Natural killer cell (primary cell): Measurements from ENCODE around the gene PML. TPM values are rescaled to one million over a fixed set of nuclear protein-coding genes. Genes with fewer than 3 reads are reported as not detected.
A peak's percentile ranks its signal among the peaks of the same experiment; 100 is the strongest.

Experiments
- ATAC-seq, 3 donors: fragments of 150-1000 bp in 2 of 3; fragments of 200-7000 bp in 1 of 3; cut with Tn5 transposase; 1 replicate in 1 of 3; 2 replicates in 2 of 3; pipeline ENCODE4 v1.10.0; 2021; ENCODE audit warnings: mild to moderate bottlenecking in 2 of 3, moderate library complexity in 2 of 3
- DNase-seq, 2 donors: peaks; one replicate each; pipeline versions ENCODE4 v3.0.0 to v3.0.0-alpha.2; 2013 to 2021; ENCODE audit warnings: mixed read lengths in 1 of 2
- H3K27ac ChIP-seq: one replicate; pipeline ENCODE4 v1.5.1; 2013; ENCODE audit warnings: mild to moderate bottlenecking, low read length
- H3K27me3 ChIP-seq: one replicate; pipeline ENCODE4 v1.6.1; 2013; ENCODE audit warnings: low read length; ENCODE audit not compliant: control insufficient read depth, insufficient read depth
- H3K36me3 ChIP-seq: one replicate; pipeline ENCODE4 v1.6.1; 2013; ENCODE audit warnings: low read length; ENCODE audit not compliant: control insufficient read depth, insufficient read depth
- H3K4me1 ChIP-seq: one replicate; pipeline ENCODE4 v1.6.1; 2013; ENCODE audit warnings: low read length; ENCODE audit not compliant: control insufficient read depth, insufficient read depth
- H3K4me3 ChIP-seq: one replicate; pipeline ENCODE4 v1.5.1; 2013; ENCODE audit warnings: low read length
- H3K9me3 ChIP-seq: one replicate; pipeline ENCODE4 v1.6.1; 2013; ENCODE audit warnings: low read length; ENCODE audit not compliant: control insufficient read depth, insufficient read depth
- H3K27ac Mint-ChIP-seq, 2 donors: one replicate each; pipeline ENCODE4 v1.8.0; 2022; ENCODE audit warnings: mild to moderate bottlenecking in 2 of 2, mixed read lengths in 2 of 2, moderate library complexity in 1 of 2
- H3K27me3 Mint-ChIP-seq, 2 donors: one replicate each; pipeline ENCODE4 v1.8.0; 2022; ENCODE audit warnings: low read depth in 2 of 2, mixed read lengths in 2 of 2
- H3K36me3 Mint-ChIP-seq: one replicate; pipeline ENCODE4 v1.8.0; 2022; ENCODE audit warnings: mixed read lengths
- H3K4me1 Mint-ChIP-seq, 2 donors: one replicate each; pipeline ENCODE4 v1.8.0; 2022; ENCODE audit warnings: mixed read lengths in 2 of 2
- H3K4me3 Mint-ChIP-seq: one replicate; pipeline ENCODE4 v1.8.0; 2022; ENCODE audit warnings: mild to moderate bottlenecking, moderate library complexity, mixed read lengths
- H3K9me3 Mint-ChIP-seq, 2 donors: one replicate each; pipeline ENCODE4 v1.8.0; 2022; ENCODE audit warnings: mixed read lengths in 2 of 2
- WGBS: methylation state at CpG from one replicate; pipeline ENCODE4 v1.1.7; 2013; ENCODE audit warnings: missing lambda C conversion rate; ENCODE audit not compliant: insufficient coverage; 5-methylcytosine and 5-hydroxymethylcytosine counted together
- intact Hi-C: fragments of 100-400 bp; cut with micrococcal nuclease; formaldehyde crosslinking; loops from one replicate; pipeline ENCODE4 v1.14.2; 2022
- total RNA-seq, 4 donors: library from RNA; stranded (reverse); fragments of 120-200 nt in 1 of 4; gene quantifications; one replicate each; pipeline versions ENCODE4 v1.2.3 to v1.2.4, GENCODE V29; 2013 to 2022
- TF ChIP-seq, protein P1 (sequence below): fragments of 200-600 bp; IDR thresholded peaks from one replicate; pipeline ENCODE4 v1.8.0; 2022; ENCODE audit warnings: antibody characterized with exemption

The PML gene
- total RNA-seq, 3 donors from 2014 or later (not counting 1 experiment from before 2014, with no cell fraction given), result 65.8 to 68.7 (median 67.6) TPM

DNA sequence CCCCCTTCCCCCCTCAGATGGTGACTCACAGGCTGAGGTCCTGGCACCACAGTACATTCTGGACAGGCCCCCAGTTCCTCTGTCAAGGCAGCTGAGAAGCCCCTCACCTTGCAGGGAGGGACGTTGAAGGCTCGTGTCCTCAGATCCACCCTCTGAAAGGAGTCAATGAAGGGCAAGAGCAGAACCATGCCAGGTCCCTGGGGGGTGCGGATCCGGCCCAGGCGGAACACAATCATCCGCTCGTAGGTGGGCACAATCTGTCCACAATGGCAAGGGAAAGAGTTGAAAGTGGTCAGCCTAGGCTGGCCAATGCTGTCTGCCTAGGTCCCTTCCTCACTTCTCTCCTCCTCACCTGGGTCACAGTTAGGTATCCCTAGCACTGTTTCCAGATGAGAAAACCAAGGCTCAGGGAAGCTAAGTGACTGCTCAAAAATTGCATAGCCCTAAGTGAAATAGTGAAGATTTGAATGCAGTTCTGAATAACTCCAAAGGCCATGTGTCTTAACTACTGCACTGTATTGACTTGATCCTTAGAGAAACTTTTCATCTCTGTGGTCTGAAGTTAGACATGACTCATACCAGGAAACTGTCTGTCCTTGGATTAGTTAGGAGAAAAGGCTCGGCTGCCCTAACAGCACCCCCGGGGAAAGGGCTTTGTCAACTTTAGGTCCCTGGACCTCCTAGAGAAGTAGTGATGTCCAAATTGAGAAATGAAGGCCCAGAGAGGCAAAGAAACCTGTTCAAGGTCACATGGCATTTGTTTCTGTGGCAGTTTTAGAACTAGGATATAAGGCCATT is 5.3 kb upstream of the PML start:
- Mint-ChIP-seq H3K9me3 (no peaks in the 10 kb centered on the region), H3K4me1 (peaks cover 12 to 33% of the 10 kb centered on the region in 2 donors), H3K4me3 (no peak overlapping the region), H3K36me3 (no peaks in the 10 kb centered on the region), H3K27me3 (no peaks in the 10 kb centered on the region), H3K27ac (no peak overlapping the region)
- Histone ChIP-seq H3K27ac (no peak overlapping the region), H3K36me3 (peaks cover 2% of the 10 kb centered on the region), H3K27me3 (no peaks in the 10 kb centered on the region), H3K9me3 (no peaks in the 10 kb centered on the region), H3K4me1 (peaks cover 39% of the 10 kb centered on the region), H3K4me3 (no peak overlapping the region)
- DNase-seq (no peak), ATAC-seq (no peak)
- 94% methylated on average over 9 of the region's 9 CpGs for WGBS
- intact Hi-C loops, result no loop called here
- TF ChIP-seq, protein P1, sequence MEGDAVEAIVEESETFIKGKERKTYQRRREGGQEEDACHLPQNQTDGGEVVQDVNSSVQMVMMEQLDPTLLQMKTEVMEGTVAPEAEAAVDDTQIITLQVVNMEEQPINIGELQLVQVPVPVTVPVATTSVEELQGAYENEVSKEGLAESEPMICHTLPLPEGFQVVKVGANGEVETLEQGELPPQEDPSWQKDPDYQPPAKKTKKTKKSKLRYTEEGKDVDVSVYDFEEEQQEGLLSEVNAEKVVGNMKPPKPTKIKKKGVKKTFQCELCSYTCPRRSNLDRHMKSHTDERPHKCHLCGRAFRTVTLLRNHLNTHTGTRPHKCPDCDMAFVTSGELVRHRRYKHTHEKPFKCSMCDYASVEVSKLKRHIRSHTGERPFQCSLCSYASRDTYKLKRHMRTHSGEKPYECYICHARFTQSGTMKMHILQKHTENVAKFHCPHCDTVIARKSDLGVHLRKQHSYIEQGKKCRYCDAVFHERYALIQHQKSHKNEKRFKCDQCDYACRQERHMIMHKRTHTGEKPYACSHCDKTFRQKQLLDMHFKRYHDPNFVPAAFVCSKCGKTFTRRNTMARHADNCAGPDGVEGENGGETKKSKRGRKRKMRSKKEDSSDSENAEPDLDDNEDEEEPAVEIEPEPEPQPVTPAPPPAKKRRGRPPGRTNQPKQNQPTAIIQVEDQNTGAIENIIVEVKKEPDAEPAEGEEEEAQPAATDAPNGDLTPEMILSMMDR, result no peak

DNA sequence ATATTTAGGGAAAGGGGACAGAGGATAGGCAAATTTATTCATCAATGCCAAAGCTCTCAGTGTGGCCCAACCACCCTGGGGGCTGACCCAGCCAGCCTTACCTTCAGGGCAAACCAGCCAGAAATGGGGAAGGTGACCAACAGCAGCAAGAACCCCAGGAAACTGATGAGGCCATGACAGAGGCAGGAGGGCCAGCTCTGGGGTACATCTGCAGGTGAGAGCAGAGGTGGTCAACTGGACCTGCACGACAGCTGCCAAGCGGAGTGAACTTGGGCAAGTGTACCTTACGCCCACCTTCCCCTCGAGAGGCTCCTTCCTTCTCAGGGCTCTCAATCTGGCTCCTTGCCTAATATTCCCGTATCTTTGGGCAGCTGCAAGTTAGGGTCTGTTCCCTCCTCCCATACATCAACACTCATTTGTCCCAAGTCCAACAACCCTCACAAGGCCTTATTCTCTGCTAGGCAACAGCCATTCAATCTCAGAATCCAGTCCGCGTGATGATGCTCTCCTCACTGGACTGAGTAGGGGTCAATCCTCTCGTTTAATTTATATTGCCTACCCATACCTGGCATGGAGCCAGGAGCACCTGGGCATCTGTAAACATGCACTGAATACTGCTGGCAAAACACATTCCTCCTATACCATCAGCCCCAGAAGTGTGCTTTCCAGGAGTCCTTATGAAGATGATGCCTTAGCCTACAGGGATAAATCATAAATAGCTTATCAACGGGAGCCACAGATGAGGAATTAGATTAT is 4.1 kb upstream of the PML start:
- H3K27ac ChIP-seq, result no peak overlapping the region
- H3K4me3 ChIP-seq, result no peak overlapping the region
- Mint-ChIP-seq H3K27ac (no peak overlapping the region), H3K4me3 (peak overlapping the region; percentile 89), H3K27me3 (no peaks in the 10 kb centered on the region), H3K36me3 (no peaks in the 10 kb centered on the region), H3K4me1 (peaks cover 22 to 46% of the 10 kb centered on the region in 2 donors), H3K9me3 (no peaks in the 10 kb centered on the region)
- DNase-seq (no peak), ATAC-seq (no peak)
- no peaks in the 10 kb centered on the region for H3K27me3 ChIP-seq
- TF ChIP-seq, protein P1, result no peak
- intact Hi-C loops, result no loop called here
- H3K36me3 ChIP-seq, result peaks cover 2% of the 10 kb centered on the region
- WGBS, result 98% methylated on average over 8 of the region's 9 CpGs
- peaks cover 34% of the 10 kb centered on the region for H3K4me1 ChIP-seq
- no peaks in the 10 kb centered on the region for H3K9me3 ChIP-seq

DNA sequence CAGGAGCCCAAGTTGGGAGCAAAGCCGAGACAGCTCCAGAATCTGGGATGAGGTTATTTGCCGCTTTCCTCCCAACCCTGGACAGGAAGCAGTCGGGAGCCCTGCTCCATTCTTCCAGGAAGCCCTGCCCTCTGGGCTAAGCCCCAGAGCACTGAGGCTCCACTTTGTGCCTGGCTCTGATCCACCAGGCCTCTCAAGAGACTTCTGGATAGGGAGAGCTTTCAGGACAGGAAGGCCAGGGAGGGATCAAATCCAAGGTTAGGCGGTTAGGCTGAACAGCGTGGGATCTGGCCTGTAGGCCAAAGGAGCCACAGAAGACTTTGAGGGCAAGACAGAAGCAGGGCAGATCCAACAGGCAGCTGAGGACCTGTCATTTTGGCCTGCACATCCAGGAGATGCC is 3.3 kb upstream of the PML start:
- Mint-ChIP-seq H3K4me3 (peak overlapping the region; percentile 89), H3K27me3 (no peaks in the 10 kb centered on the region), H3K36me3 (no peaks in the 10 kb centered on the region), H3K4me1 (peaks cover 29 to 54% of the 10 kb centered on the region in 2 donors), H3K27ac (peak overlapping the region; percentile 46 to 79), H3K9me3 (no peaks in the 10 kb centered on the region)
- no peaks in the 10 kb centered on the region for H3K9me3 ChIP-seq
- intact Hi-C loops, result no loop called here
- no peak for DNase-seq
- ATAC-seq, result no peak
- 98% methylated on average over 5 of the region's 5 CpGs for WGBS
- no peak overlapping the region for H3K27ac ChIP-seq
- no peaks in the 10 kb centered on the region for H3K27me3 ChIP-seq
- TF ChIP-seq, protein P1, result no peak
- peaks cover 42% of the 10 kb centered on the region for H3K4me1 ChIP-seq
- H3K36me3 ChIP-seq, result peaks cover 2% of the 10 kb centered on the region
- peak overlapping the region; percentile 46 for H3K4me3 ChIP-seq
